Neural cell (in vitro differentiated cells): ENCODE data around the gene NRG2. TPM values are rescaled to one million over a fixed set of nuclear protein-coding genes. Genes with fewer than 3 reads are reported as not detected.

Experiments
- H2AFZ ChIP-seq: fragments of 200-600, 300-800 bp; sonication (generic), shearing (Covaris generic); 2 replicates; pipeline ENCODE4 v1.6.0; 2014; ENCODE audit warnings: low read depth, mild to moderate bottlenecking, antibody characterized with exemption, low read length, moderate library complexity
- H3F3A ChIP-seq: fragments of 200-600 bp; shearing (Covaris generic); 2 replicates; pipeline ENCODE4 v1.6.1; 2016; ENCODE audit warnings: mild to moderate bottlenecking, moderate library complexity, mixed read lengths, antibody characterized with exemption, low read length; ENCODE audit not compliant: insufficient read depth, poor library complexity, severe bottlenecking
- H3K27ac ChIP-seq: fragments of 200-600, 300-800 bp; sonication (generic), shearing (Covaris generic); 2 replicates; pipeline ENCODE4 v1.5.1; 2014; ENCODE audit warnings: mild to moderate bottlenecking, low read length, moderate library complexity
- H3K27me3 ChIP-seq: fragments of 300-800, 200-600 bp; sonication (generic), shearing (Covaris generic); 2 replicates; pipeline ENCODE4 v1.6.0; 2014; ENCODE audit warnings: mild to moderate bottlenecking, low read depth, low read length, moderate library complexity; ENCODE audit not compliant: insufficient read depth
- H3K36me3 ChIP-seq: fragments of 300-800, 200-600 bp; sonication (generic), shearing (Covaris generic); 2 replicates; pipeline ENCODE4 v1.5.1; 2014; ENCODE audit warnings: mild to moderate bottlenecking, antibody characterized with exemption, low read length, moderate library complexity; ENCODE audit not compliant: insufficient read depth
- H3K4me2 ChIP-seq: fragments of 300-800, 200-600 bp; sonication (generic), shearing (Covaris generic); 2 replicates; pipeline ENCODE4 v1.6.0; 2014; ENCODE audit warnings: mild to moderate bottlenecking, low read length
- H3K4me3 ChIP-seq: fragments of 300-800, 200-600 bp; sonication (generic), shearing (Covaris generic); 2 replicates; pipeline ENCODE4 v1.5.1; 2014; ENCODE audit warnings: mild to moderate bottlenecking, low read length, moderate library complexity
- H3K79me2 ChIP-seq: fragments of 200-600 bp; shearing (Covaris generic); replicated peaks from 2 replicates; pipeline ENCODE4 v1.6.0; 2014; ENCODE audit warnings: mild to moderate bottlenecking, low read length, moderate library complexity; ENCODE audit not compliant: insufficient read depth
- H3K9ac ChIP-seq: fragments of 300-800, 200-600 bp; sonication (generic), shearing (Covaris generic); 2 replicates; pipeline ENCODE4 v1.6.1; 2016; ENCODE audit warnings: mild to moderate bottlenecking, low read length, mixed read lengths
- H3K9me2 ChIP-seq: fragments of 200-600 bp; shearing (Covaris generic); 2 replicates; pipeline ENCODE4 v1.6.1; 2016; ENCODE audit warnings: mild to moderate bottlenecking, low read length, mixed read lengths; ENCODE audit not compliant: insufficient read depth
- H3K9me3 ChIP-seq: fragments of 200-600, 300-800 bp; sonication (generic), shearing (Covaris generic); 2 replicates; pipeline ENCODE4 v1.6.1; 2016; ENCODE audit warnings: mild to moderate bottlenecking, mixed run types, low read length, moderate library complexity, mixed read lengths
- H4K20me1 ChIP-seq: fragments of 200-600 bp; shearing (Covaris generic); 2 replicates; pipeline ENCODE4 v1.6.1; 2016; ENCODE audit warnings: mild to moderate bottlenecking, mixed run types; ENCODE audit not compliant: insufficient read depth
- CTCF ChIP-seq: fragments of 450-650 bp; IDR thresholded peaks from 2 replicates; pipeline ENCODE4 v1.5.1; 2014; ENCODE audit warnings: antibody characterized with exemption, mild to moderate bottlenecking, moderate library complexity; ENCODE audit not compliant: poor library complexity, severe bottlenecking
- EP300 ChIP-seq: fragments of 450-650 bp; conservative IDR thresholded peaks from 2 replicates; pipeline ENCODE4 v1.6.1; 2014; ENCODE audit warnings: antibody characterized with exemption, mild to moderate bottlenecking, moderate library complexity; ENCODE audit not compliant: poor library complexity, severe bottlenecking
- EZH2 ChIP-seq: fragments of 200-600, 300-800 bp; shearing (Covaris generic), sonication (generic); IDR thresholded peaks from 2 replicates; pipeline ENCODE4 v1.6.1; 2014; ENCODE audit warnings: antibody characterized with exemption, low read length, borderline replicate concordance, mild to moderate bottlenecking; ENCODE audit not compliant: insufficient read depth, poor library complexity, severe bottlenecking
- MXI1 ChIP-seq: fragments of 450-650 bp; conservative IDR thresholded peaks from 2 replicates; pipeline ENCODE4 v1.6.1; 2014; ENCODE audit warnings: antibody characterized with exemption, mild to moderate bottlenecking; ENCODE audit not compliant: poor library complexity, severe bottlenecking
- POLR2AphosphoS5 ChIP-seq: IDR thresholded peaks from 2 replicates; pipeline ENCODE4 v1.6.1; 2012
- RAD21 ChIP-seq: fragments of 450-650 bp; conservative IDR thresholded peaks from 2 replicates; pipeline ENCODE4 v1.6.1; 2014; ENCODE audit warnings: antibody characterized with exemption, mild to moderate bottlenecking, moderate library complexity
- REST ChIP-seq: IDR thresholded peaks from 2 replicates; pipeline ENCODE4 v1.6.1; 2012; ENCODE audit warnings: borderline replicate concordance
- SMC3 ChIP-seq: fragments of 450-650 bp; conservative IDR thresholded peaks from 2 replicates; pipeline ENCODE4 v1.6.1; 2014; ENCODE audit warnings: antibody characterized with exemption, mild to moderate bottlenecking, moderate library complexity; ENCODE audit not compliant: poor library complexity
- polyA plus RNA-seq: library from polyadenylated mRNA; depleted of rRNA; stranded (reverse); fragments of >200 nt; gene quantifications from 2 replicates; pipeline ENCODE4 v1.2.3, GENCODE V29; 2014

NRG2 gene
- polyA plus RNA-seq, 1 donor from 2014 or later = 5.4 TPM

GRCh38 chr5:139872052-139872766, 170.9 kb downstream of the NRG2 start:
- no peak overlapping the region for H2AFZ ChIP-seq
- no peaks in the 10 kb centered on the region for H4K20me1 ChIP-seq
- H3K79me2 ChIP-seq = no peaks in the 10 kb centered on the region
- H3K4me3 ChIP-seq = no peak overlapping the region
- TF ChIP-seq POLR2AphosphoS5 = no peak
- no peak for TF ChIP-seq SMC3
- TF ChIP-seq EP300 = no peak
- TF ChIP-seq MXI1 = no peak
- no peak for TF ChIP-seq RAD21
- TF ChIP-seq EZH2 = no peak
- TF ChIP-seq CTCF = no peak
- no peak for TF ChIP-seq REST
- no peak overlapping the region for H3K4me2 ChIP-seq
- H3F3A ChIP-seq = no peaks in the 10 kb centered on the region
- no peak overlapping the region for H3K9ac ChIP-seq
- H3K9me2 ChIP-seq = no peaks in the 10 kb centered on the region
- no peaks in the 10 kb centered on the region for H3K9me3 ChIP-seq
- no peak overlapping the region for H3K27ac ChIP-seq
- H3K27me3 ChIP-seq = no peaks in the 10 kb centered on the region
- H3K36me3 ChIP-seq = no peaks in the 10 kb centered on the region

GRCh38 chr5:139871614-139872013, 171.5 kb downstream of the NRG2 start:
- no peaks in the 10 kb centered on the region for H3K36me3 ChIP-seq
- H3K4me3 ChIP-seq = no peak overlapping the region
- H3K9me3 ChIP-seq = no peaks in the 10 kb centered on the region
- TF ChIP-seq MXI1 = no peak
- no peak overlapping the region for H2AFZ ChIP-seq
- H3K27me3 ChIP-seq = no peaks in the 10 kb centered on the region
- no peaks in the 10 kb centered on the region for H3K79me2 ChIP-seq
- H3K27ac ChIP-seq = no peak overlapping the region
- H3F3A ChIP-seq = no peaks in the 10 kb centered on the region
- no peaks in the 10 kb centered on the region for H3K9me2 ChIP-seq
- no peaks in the 10 kb centered on the region for H4K20me1 ChIP-seq
- no peak overlapping the region for H3K9ac ChIP-seq
- no peak overlapping the region for H3K4me2 ChIP-seq
